ES-I3 (cell line): ENCODE results near the gene AHCY.
"Not testable (repeated sequence)": the region's sequence is repeated elsewhere in the genome, so short reads cannot be mapped to it uniquely, and the experiment has no call there.

Experiments used
- H3K36me3 ChIP-seq: 2 replicates; pipeline ENCODE4 v1.6.1; 2013; ENCODE audit warnings: mild to moderate bottlenecking, low read length, control low read depth, moderate library complexity; ENCODE audit not compliant: insufficient read depth
- H3K4me1 ChIP-seq: 2 replicates; pipeline ENCODE4 v1.6.1; 2013; ENCODE audit warnings: mild to moderate bottlenecking, control low read depth, low read length; ENCODE audit not compliant: insufficient read depth
- H3K9ac ChIP-seq: 2 replicates; pipeline ENCODE4 v1.6.1; 2013; ENCODE audit warnings: low read depth, mild to moderate bottlenecking, low read length, moderate library complexity
- H3K9me3 ChIP-seq: 2 replicates; pipeline ENCODE4 v1.6.1; 2013; ENCODE audit warnings: mild to moderate bottlenecking, low read length, moderate library complexity; ENCODE audit not compliant: control insufficient read depth, insufficient read depth

The AHCY gene

GRCh38 chr20:34264141-34264540 lies 39.0 kb downstream of the AHCY start:
- Histone ChIP-seq H3K4me1 (no peaks in the 10 kb centered on the region), H3K9me3 (no peaks in the 10 kb centered on the region), H3K9ac (no peak overlapping the region), H3K36me3 (no peaks in the 10 kb centered on the region)

- not testable (repeated sequence) for H3K9me3 ChIP-seq, H3K4me1 ChIP-seq, H3K36me3 ChIP-seq, H3K9ac ChIP-seq
Measured at GRCh38 chr20:34263468-34263867, 39.7 kb downstream of the AHCY start.

GRCh38 chr20:34262488-34263288 lies 40.5 kb downstream of the AHCY start:
- Histone ChIP-seq H3K9me3 (no peaks in the 10 kb centered on the region), H3K9ac (no peak overlapping the region), H3K4me1 (no peaks in the 10 kb centered on the region), H3K36me3 (no peaks in the 10 kb centered on the region)

- Histone ChIP-seq H3K4me1 (0 out of 2 replicates have a peak, but pooled peaks cover 4% of the 10 kb centered on the region), H3K9me3 (no peaks in the 10 kb centered on the region), H3K9ac (no peak overlapping the region), H3K36me3 (no peaks in the 10 kb centered on the region)
Measured at GRCh38 chr20:34260208-34260942, 42.8 kb downstream of the AHCY start.

GRCh38 chr20:34256629-34257124 lies 46.5 kb downstream of the AHCY start:
- H3K9ac ChIP-seq: no peak overlapping the region
- H3K4me1 ChIP-seq: 0 out of 2 replicates have a peak, but pooled peaks cover 4% of the 10 kb centered on the region
- H3K9me3 ChIP-seq: no peaks in the 10 kb centered on the region
- no peaks in the 10 kb centered on the region for H3K36me3 ChIP-seq

GRCh38 chr20:34254979-34255378 lies 48.2 kb downstream of the AHCY start:
- Histone ChIP-seq H3K36me3 (no peaks in the 10 kb centered on the region), H3K9ac (no peak overlapping the region), H3K9me3 (no peaks in the 10 kb centered on the region), H3K4me1 (0 out of 2 replicates have a peak, but pooled peaks cover 4% of the 10 kb centered on the region)

- not testable (repeated sequence) for H3K36me3 ChIP-seq, H3K9ac ChIP-seq, H3K9me3 ChIP-seq, H3K4me1 ChIP-seq
Measured at GRCh38 chr20:34252431-34253086, 50.6 kb downstream of the AHCY start.

- H3K36me3 ChIP-seq: no peaks in the 10 kb centered on the region
- no peak overlapping the region for H3K9ac ChIP-seq
- 0 out of 2 replicates have a peak, but pooled peaks cover 2% of the 10 kb centered on the region for H3K4me1 ChIP-seq
- H3K9me3 ChIP-seq: no peaks in the 10 kb centered on the region
Measured at GRCh38 chr20:34251619-34252018, 51.5 kb downstream of the AHCY start.

- no peaks in the 10 kb centered on the region for H3K9me3 ChIP-seq
Measured at GRCh38 chr20:34250005-34250404, 53.1 kb downstream of the AHCY start.

GRCh38 chr20:34249291-34249690 lies 53.9 kb downstream of the AHCY start:
- no peaks in the 10 kb centered on the region for H3K36me3 ChIP-seq
- H3K9me3 ChIP-seq: no peaks in the 10 kb centered on the region
- no peaks in the 10 kb centered on the region for H3K4me1 ChIP-seq
- H3K9ac ChIP-seq: no peak overlapping the region

More at GRCh38 chr20:34250005-34250404, 53.1 kb downstream of the AHCY start:
- Histone ChIP-seq H3K9ac (no peak overlapping the region), H3K36me3 (no peaks in the 10 kb centered on the region), H3K4me1 (no peaks in the 10 kb centered on the region)

GRCh38 chr20:34246126-34246626 lies 57.0 kb downstream of the AHCY start:
- Histone ChIP-seq H3K9me3 (no peaks in the 10 kb centered on the region), H3K36me3 (no peaks in the 10 kb centered on the region), H3K4me1 (no peaks in the 10 kb centered on the region), H3K9ac (no peak overlapping the region)

GRCh38 chr20:34243377-34243776 lies 59.8 kb downstream of the AHCY start:
- no peak overlapping the region for H3K9ac ChIP-seq
- no peaks in the 10 kb centered on the region for H3K9me3 ChIP-seq
- no peaks in the 10 kb centered on the region for H3K4me1 ChIP-seq
- no peaks in the 10 kb centered on the region for H3K36me3 ChIP-seq

- Histone ChIP-seq H3K36me3 (no peaks in the 10 kb centered on the region), H3K9ac (no peak overlapping the region), H3K9me3 (no peaks in the 10 kb centered on the region), H3K4me1 (no peaks in the 10 kb centered on the region)
Measured at GRCh38 chr20:34242879-34243278, 60.3 kb downstream of the AHCY start.

- H3K36me3 ChIP-seq: not testable (repeated sequence)
Measured at GRCh38 chr20:34242015-34242414, 61.1 kb downstream of the AHCY start.

More at GRCh38 chr20:34242015-34242414, 61.1 kb downstream of the AHCY start:
- H3K9me3 ChIP-seq, H3K4me1 ChIP-seq, H3K9ac ChIP-seq: not testable (repeated sequence)
